GM19467 (cell line): ENCODE results near the gene CTNS.
"Not testable (repeated sequence)": the region's sequence is repeated elsewhere in the genome, so short reads cannot be mapped to it uniquely, and the experiment has no call there.

ENCODE experiments used
- ATAC-seq: cut with Tn5 transposase; IDR thresholded peaks from one replicate; pipeline ENCODE4 v1.9.1; 2021; ENCODE audit warnings: mild to moderate bottlenecking, moderate library complexity; ENCODE audit not compliant: unreplicated experiment

Gene CTNS

GRCh38 chr17:3681565-3681964 lies 45.0 kb downstream of the CTNS start:
- ATAC-seq, result no peak

DNA sequence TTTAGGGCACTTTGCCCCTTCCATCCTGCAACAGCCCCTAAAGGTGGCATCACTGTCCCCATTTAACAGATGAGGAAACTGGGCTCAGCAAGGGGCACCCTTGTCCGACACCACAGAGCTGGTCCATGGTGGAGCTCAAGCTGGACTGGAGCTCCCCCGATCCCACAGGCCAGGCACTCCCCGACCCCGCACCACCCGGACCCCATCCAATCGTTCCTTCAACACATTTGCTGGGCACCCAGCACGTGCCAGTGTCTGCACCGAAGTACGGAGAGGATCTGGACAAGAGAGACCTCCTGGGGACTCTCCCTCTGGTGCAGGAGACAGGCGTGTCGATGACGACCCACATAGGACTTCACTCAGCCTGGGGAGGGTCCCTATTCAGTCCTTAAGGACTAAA lies 45.5 kb downstream of the CTNS start:
- no peak for ATAC-seq

DNA sequence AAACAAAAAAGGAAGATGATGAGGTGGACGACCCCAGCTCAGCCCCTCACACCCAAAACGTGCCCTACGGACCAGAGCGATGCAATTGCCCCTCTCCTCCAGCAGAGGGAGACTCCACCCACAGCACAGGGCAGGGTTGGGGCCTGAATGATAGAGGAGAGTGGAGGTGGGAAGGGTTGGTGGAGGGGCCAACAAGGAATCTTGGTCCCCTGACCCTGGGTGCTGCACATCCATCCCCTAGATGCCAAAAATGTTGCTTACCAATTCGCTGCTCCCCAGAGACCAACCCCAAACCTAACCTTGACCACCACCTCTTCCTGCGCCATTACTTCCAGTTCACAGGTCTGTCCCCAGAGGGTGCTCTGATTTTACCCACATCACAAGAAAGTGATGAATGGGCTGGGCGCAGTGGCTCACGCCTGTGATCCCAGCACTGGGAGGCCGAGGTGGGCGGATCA lies 46.5 kb downstream of the CTNS start:
- no peak for ATAC-seq

DNA sequence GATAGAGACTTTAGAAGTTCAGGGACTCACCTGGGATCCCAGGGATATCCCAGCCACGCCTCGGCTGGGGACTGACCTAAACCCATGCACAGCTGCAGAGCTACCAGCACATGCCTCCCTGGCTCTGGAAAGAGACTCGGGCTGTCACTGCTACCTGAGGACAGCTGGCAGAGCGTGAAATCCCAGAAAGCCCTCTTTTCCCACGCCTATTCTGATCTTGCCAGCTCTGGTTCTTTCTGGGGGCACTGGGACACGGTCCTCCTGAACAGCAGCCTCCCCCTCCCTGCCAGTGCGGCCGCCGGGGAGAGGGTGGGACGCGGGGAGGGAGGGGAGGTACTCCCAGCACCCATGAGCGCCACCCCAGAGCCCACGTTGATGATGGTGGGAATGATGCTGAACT lies 48.6 kb downstream of the CTNS start:
- no peak for ATAC-seq

DNA sequence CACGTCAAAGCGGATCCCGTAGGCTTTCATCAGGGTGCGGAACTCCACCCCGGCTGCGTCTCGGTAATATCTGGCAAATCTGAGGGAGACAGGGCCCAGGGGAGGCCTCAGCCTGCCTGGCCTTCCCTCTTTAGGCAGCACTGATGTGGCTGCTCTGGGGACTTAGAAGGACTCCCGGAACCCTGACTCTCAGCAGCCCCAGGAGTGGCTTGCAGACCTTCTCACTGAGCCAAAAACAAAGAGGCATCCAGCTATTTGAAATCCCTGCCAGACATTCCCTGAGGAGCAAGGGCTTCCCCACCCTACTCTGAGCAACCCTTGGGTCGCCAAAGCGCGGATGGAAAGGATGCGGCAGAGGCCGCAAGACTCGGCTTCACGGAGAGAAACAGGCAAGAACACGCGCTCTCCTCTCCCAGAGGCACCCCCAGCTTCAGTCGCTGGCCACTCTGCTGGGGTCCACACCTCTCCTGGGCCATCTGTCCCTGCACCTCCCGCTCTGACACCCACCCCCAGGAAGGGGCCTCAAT lies 51.5 kb downstream of the CTNS start:
- ATAC-seq, result no peak

GRCh38 chr17:3688852-3689261 lies 52.3 kb downstream of the CTNS start:
- no peak for ATAC-seq

DNA sequence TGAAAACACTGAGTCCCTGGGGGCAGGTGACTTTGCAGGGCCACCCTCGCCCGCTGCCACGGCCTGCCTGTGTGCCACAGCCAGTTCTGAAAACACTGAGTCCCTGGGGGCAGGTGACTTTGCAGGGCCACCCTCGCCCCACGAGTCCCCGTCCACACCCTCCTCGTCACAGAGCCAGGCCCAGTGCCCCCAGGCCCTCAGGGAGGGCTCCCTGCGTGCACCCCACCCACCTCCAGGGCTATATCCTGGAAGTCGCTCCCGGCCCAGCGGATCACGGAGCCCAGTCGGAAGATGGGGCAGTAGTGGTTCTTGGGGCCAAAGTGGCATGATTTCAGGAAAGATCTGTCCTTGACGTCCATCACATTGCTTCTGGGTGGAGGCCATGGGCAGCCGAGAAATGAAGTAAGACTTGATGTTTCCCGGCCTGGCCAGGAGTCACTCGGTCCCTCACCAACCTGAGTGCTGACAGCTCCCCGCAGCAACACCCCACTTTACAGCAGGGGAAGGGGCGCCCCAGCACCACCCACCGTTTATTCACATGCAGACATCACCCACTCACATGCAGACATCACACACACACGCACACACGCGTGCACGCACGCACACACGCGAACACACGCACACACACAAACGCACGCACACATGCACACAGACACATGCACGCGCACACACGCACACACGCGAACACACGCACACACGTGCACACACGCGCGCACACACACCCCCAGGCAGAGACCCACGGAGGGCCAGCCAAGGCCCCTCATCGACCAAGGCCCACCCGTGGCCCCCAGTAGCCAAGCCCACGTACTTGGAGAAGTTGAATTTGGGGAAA lies 52.9 kb downstream of the CTNS start:
- ATAC-seq, result no peak

GRCh38 chr17:3690094-3690715 lies 53.6 kb downstream of the CTNS start:
- no peak for ATAC-seq

DNA sequence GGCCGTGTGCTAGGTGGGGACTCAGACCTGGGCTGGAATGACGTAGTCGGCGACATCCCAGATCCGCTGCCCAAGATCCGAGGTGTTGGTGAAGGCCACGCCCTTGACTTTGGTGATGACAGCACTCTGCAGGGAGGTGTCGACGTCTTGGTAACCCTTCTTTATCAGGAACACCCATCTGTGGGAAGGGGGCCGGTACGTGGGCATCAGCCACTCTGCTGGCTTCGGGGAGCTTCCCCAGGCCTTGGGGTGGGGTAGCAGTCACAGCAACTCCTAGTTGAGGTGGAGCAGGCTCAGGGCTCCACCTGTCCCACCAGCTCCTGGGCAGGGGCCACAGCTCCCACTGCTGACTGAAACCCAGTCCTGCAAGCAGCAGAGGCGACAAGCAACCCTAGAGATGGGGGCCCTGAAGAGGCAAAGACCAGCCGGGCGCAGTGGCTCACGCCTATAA lies 55.1 kb downstream of the CTNS start:
- no peak for ATAC-seq

DNA sequence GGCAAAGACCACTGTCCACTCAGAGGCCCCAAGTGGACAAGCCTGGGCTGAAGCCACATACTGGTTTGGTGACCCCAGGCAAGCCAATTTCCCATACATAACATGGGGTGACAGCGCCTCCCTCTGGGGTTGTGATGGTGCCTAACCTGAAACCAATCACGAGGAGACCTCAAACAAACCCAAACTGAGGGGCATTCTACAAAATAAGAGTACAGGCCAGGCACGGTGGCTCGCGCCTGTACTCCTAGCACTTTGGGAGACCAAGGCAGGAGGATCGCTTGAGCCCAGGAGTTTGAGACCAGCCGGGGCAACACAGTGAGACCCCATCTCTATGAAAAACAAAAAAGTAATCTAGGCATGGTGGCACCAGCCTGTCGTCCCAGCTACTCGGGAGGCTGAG lies 55.8 kb downstream of the CTNS start:
- ATAC-seq, result no peak

GRCh38 chr17:3693141-3693540 lies 56.6 kb downstream of the CTNS start:
- ATAC-seq, result no peak

- no peak for ATAC-seq
Observed at GRCh38 chr17:3693829-3694231, 57.3 kb downstream of the CTNS start.

DNA sequence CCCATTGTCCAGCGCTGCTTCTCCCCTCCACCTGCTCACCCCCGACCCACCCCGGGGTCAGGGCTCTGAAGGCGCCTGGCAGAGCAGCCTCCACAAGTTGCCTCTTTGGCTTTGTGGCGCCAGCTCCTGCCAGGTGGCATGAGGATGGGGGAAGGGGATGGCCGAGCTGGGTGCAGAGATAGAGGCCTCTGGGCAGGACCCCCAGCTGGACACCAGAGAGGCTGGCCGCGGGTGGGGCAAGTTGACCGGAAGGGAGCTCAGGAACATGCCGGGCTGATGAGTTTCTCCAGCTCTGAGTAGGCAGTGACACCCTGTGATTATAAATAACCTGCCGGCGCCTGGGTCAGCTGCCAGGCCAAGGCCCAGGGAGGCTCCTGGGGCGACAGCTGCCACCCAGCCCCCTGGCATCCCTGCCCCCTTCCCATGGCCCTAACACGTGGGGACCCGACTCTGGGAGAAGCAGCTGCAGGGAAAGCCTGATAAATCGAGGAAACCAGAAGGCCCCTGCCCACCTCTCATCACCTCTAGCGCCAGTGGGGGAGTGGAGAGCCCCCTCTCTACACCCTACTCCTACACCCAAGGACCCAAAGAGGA lies 58.7 kb downstream of the CTNS start:
- ATAC-seq, result no peak

- ATAC-seq, result no peak
Observed at GRCh38 chr17:3695723-3696411, 59.3 kb downstream of the CTNS start, which contains the start of gene P2RX5. P2RX5 (minus strand) TSS chr17:3696155; CDS start chr17:3696005, 150 bp downstream.

DNA sequence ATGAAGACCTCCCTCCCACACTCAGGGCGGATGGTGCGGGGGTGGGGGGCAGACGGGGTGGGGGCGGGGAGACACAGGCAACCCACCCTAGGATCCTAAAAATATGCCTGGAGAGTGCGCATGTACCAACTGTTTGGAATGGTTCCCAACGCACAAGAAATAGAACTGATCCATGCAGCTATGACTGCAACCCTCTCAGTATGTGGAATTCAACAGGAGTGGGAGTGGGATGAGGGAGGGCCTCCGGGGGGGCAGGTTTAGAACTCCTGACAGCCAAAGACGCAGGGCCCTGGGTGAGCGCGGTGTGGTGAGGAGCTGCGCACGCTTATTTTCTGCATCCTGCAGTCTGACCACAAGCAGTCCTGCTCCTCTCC lies 60.5 kb downstream of the CTNS start:
- ATAC-seq, result no peak

- no peak for ATAC-seq
Observed at GRCh38 chr17:3698139-3698538, 61.6 kb downstream of the CTNS start.

GRCh38 chr17:3699951-3700350 lies 63.4 kb downstream of the CTNS start:
- no peak for ATAC-seq

DNA sequence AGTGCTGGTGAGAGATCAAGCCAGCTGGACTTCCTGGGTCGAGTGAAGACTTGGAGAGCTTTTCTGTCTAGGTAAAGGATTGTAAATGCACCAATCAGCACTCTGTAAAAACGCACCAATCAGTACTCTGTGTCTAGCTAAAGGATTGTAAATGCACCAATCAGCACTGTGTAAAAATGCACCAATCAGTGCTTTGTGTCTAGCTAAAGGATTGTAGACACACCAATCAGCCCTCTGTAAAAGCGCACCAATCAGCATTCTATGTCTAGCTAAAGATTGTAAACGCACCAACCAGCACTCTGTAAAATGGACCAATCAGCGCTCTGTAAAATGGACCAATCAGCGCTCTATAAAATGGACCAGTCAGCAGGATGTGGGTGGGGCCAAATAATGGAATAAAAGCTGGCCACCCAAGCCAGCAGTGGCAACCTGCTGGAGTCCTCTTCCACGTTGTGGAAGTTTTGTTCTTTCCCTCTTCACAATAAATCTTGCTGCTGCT lies 65.5 kb downstream of the CTNS start:
- ATAC-seq, result not testable (repeated sequence)

DNA sequence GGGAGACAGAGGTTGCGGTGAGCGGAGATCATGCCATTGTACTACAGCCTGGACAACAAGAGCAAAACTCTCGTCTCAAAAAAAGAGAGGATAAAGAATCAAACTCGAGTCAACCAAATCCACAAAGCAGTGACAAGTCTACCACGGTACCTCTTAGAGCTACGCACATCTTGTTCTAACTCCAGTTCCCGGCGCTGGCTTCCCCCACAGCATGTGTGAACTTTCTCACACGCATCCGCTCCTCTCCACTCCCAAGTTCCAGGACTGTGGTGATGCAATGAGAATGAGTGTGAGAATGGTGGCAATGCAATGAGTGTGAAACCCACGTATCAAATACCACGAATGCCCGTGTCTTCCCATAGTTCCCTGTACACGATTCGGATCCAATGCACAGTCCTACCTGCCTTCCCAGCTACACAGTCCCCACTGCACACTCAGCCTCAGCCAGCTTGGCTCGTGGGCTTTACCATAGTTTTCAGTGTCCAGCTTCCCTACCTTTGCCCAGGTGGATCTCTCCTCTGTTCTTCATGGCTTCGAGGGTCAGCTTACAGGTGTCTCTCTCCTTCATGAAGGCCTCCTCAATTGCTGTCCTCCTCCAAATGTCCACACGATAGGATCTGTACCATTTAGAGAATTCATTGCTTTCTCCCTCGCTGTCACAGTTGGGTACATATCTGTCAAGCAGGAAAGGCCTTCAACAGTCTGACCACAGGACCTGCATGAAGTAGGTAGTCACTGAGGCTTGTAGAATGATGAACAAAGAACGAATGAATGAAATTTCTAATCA lies 68.6 kb downstream of the CTNS start:
- ATAC-seq, result no peak

- not testable (repeated sequence) for ATAC-seq
Observed at GRCh38 chr17:3705718-3705984, 69.1 kb downstream of the CTNS start.
